Measurements from ENCODE around the gene PPP2R5E. TPM values are rescaled to one million over a fixed set of nuclear protein-coding genes. Genes with fewer than 3 reads are reported as not detected.

The PPP2R5E gene
- total RNA-seq, 4 donors from 2014 or later: 16.8 to 23.7 (median 20.4) TPM

GRCh38 chr14:63426838-63427352, 116.3 kb downstream of the PPP2R5E start:
- WGBS: 91% methylated on average over 6 of the region's 6 CpGs
- Histone ChIP-seq H3K27me3 (no peaks in the 10 kb centered on the region), H3K36me3 (no peaks in the 10 kb centered on the region), H3K4me1 (no peaks in the 10 kb centered on the region), H3K27ac (no peak overlapping the region), H3K9me3 (no peaks in the 10 kb centered on the region), H3K4me3 (no peak overlapping the region)
- no peak for DNase-seq (ENCODE audit: low spot score in 2 of 2)
- TF ChIP-seq CTCF (IDR thresholded peaks at IDR 0.05) (no peak), POLR2AphosphoS5 (IDR thresholded peaks at IDR 0.05) (no peak), EP300 (IDR thresholded peaks at IDR 0.05) (no peak), POLR2A (IDR thresholded peaks at IDR 0.05) (no peak)

- 92% methylated on average over 4 of the region's 4 CpGs for WGBS
- TF ChIP-seq POLR2A (IDR thresholded peaks at IDR 0.05) (no peak), POLR2AphosphoS5 (IDR thresholded peaks at IDR 0.05) (no peak), EP300 (IDR thresholded peaks at IDR 0.05) (no peak), CTCF (IDR thresholded peaks at IDR 0.05) (no peak)
- Histone ChIP-seq H3K4me1 (no peaks in the 10 kb centered on the region), H3K27ac (no peak overlapping the region), H3K9me3 (no peaks in the 10 kb centered on the region), H3K27me3 (no peaks in the 10 kb centered on the region), H3K4me3 (no peak overlapping the region), H3K36me3 (peaks cover 9% of the 10 kb centered on the region)
- DNase-seq (ENCODE audit: low spot score in 2 of 2): no peak
Measured at GRCh38 chr14:63423889-63424288, 119.3 kb downstream of the PPP2R5E start.

GRCh38 chr14:63423381-63423780, 119.8 kb downstream of the PPP2R5E start:
- H3K4me1 ChIP-seq: no peaks in the 10 kb centered on the region
- H3K27me3 ChIP-seq: no peaks in the 10 kb centered on the region
- no peak for DNase-seq (ENCODE audit: low spot score in 2 of 2)
- WGBS: 97% methylated on average over 2 of the region's 2 CpGs
- no peak overlapping the region for H3K27ac ChIP-seq
- peaks cover 9% of the 10 kb centered on the region for H3K36me3 ChIP-seq
- H3K4me3 ChIP-seq: no peak overlapping the region
- no peak for TF ChIP-seq POLR2AphosphoS5 (IDR thresholded peaks at IDR 0.05)
- no peak for TF ChIP-seq POLR2A (IDR thresholded peaks at IDR 0.05)
- TF ChIP-seq CTCF (IDR thresholded peaks at IDR 0.05): no peak
- no peak for TF ChIP-seq EP300 (IDR thresholded peaks at IDR 0.05)
- H3K9me3 ChIP-seq: no peaks in the 10 kb centered on the region

- Histone ChIP-seq H3K4me3 (no peak overlapping the region), H3K4me1 (no peaks in the 10 kb centered on the region), H3K36me3 (peaks cover 9% of the 10 kb centered on the region), H3K9me3 (no peaks in the 10 kb centered on the region), H3K27ac (no peak overlapping the region), H3K27me3 (no peaks in the 10 kb centered on the region)
- no peak for DNase-seq (ENCODE audit: low spot score in 2 of 2)
- WGBS: 69% methylated on average over 3 of the region's 3 CpGs
- TF ChIP-seq POLR2A (IDR thresholded peaks at IDR 0.05) (no peak), CTCF (IDR thresholded peaks at IDR 0.05) (no peak), EP300 (IDR thresholded peaks at IDR 0.05) (no peak), POLR2AphosphoS5 (IDR thresholded peaks at IDR 0.05) (no peak)
Measured at GRCh38 chr14:63421919-63422318, 121.3 kb downstream of the PPP2R5E start.

- Histone ChIP-seq H3K36me3 (peaks cover 9% of the 10 kb centered on the region), H3K27ac (no peak overlapping the region), H3K27me3 (no peaks in the 10 kb centered on the region), H3K4me1 (no peaks in the 10 kb centered on the region), H3K9me3 (no peaks in the 10 kb centered on the region), H3K4me3 (no peak overlapping the region)
- TF ChIP-seq CTCF (IDR thresholded peaks at IDR 0.05) (no peak), POLR2AphosphoS5 (IDR thresholded peaks at IDR 0.05) (no peak), POLR2A (IDR thresholded peaks at IDR 0.05) (no peak), EP300 (IDR thresholded peaks at IDR 0.05) (no peak)
- no peak for DNase-seq (ENCODE audit: low spot score in 2 of 2)
- 68% methylated on average over 2 of the region's 2 CpGs for WGBS
Measured at GRCh38 chr14:63421226-63421625, 122.0 kb downstream of the PPP2R5E start.

All from suprapubic skin (tissue), 4 donors.